Measurements from ENCODE around the gene DHX16. TPM values are rescaled to one million over a fixed set of nuclear protein-coding genes. Genes with fewer than 3 reads are reported as not detected.

DHX16 gene
- total and polyA plus RNA-seq, 2 of the 8 experiments (the other 6 are each of a cell fraction or from before 2014, with no cell fraction given): 27.4 to 44.4 TPM

- peak in 1 of 3 experiments; percentile 15; a peak in 1 of 4 replicates for TF ChIP-seq CTCF (IDR thresholded peaks at IDR 0.05; ENCODE audit: control extremely low read depth in 1 of 3, insufficient read depth in 1 of 3, low read depth in 1 of 3, low read length in 3 of 3)
- TF ChIP-seq SUZ12 (IDR thresholded peaks at IDR 0.05; ENCODE audit: low read length): no peak
- TF ChIP-seq NRF1 (IDR thresholded peaks at IDR 0.05; ENCODE audit: low read depth, low read length): no peak
- TF ChIP-seq CBX5 (IDR thresholded peaks at IDR 0.05; ENCODE audit: low read depth, low read length): no peak
- 0 out of 2 replicates have a peak, but pooled peaks have one; percentile 42 for TF ChIP-seq KDM5A (IDR thresholded peaks at IDR 0.05; ENCODE audit: low read length)
- no peak for TF ChIP-seq KDM4A (IDR thresholded peaks at IDR 0.05; ENCODE audit: low read depth, low read length, severe bottlenecking)
- no peak for TF ChIP-seq ATF3 (IDR thresholded peaks at IDR 0.05; ENCODE audit: insufficient read depth, low read depth, low read length)
- no peak for TF ChIP-seq FOSL1 (IDR thresholded peaks at IDR 0.05; ENCODE audit: insufficient read depth, low read depth, low read length)
These were observed 44.5 kb upstream of the DHX16 start, which contains the start of gene MDC1 (continued) for GRCh38 chr6:30717129-30717844.

Data from H1 (cell line).